Measurements from ENCODE around the gene VAV2.

Gene VAV2

DNA sequence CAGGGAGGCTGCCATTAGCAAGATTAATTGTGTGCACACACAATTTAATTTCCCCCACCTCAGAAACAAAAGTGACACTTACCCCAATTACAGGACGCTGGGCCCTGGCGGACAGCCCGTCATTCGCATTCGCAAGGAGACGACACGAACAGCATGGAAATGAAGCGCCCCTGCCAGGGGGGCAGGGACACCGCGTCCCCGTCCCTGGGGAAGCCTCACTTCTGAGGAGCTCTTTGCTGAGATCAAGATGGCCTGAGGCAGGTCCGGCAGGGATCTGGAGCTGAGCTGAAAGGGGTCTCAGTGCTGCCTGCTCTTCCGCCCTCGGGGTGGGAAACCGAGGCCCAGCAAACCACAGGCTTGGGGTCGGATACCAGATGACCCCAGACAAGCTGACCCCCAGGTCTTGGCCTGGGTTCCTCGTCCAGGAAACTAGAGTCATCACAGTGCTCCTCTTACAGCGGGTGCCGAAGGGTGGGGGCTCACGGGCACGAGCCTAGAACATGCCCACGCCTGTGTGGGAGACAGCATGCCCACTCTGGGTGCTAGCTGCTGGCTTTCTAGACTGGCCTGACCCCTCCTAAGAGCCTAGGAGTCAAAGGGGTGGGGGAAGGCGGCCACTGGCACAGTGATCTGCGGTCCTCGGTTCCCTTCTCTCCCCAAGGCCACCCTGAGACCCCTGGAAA, 103.2 kb downstream of the VAV2 start:
- DNase-seq, result no peak

DNA sequence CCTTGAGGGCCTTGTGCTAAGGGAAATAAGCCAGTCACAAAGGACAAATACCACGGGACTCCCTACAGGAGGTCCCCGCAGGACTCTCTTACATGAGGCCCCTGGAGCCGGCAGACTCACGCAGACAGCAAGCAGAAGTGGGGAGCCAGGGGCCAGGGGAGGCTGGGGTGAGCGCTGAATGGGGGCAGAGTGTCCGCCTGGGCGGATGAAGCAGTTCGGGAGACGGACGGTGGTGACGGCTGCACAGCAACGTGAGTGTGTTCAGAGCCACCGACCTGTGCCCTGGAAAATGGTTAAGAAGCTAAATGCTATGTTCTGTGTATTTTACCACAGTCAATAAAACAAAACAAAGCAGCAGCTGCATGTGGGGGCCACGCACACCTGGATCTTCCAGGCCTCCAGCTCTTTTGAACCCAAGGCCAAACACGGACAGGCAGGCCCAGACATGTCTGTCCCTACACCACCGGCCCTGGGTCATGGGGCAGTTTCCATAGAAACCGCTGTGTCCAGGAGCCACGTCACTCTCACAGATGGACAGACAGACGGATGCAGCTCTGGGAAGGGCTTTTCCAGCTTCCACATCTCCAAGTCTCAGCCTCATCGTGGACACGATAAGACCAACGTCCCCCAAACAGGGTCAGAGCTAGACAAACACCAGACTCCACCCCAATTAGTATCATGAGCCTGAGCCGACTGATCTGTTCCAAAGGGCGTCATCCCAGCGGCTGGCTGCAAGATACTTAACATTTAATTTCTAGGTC, 103.9 kb downstream of the VAV2 start:
- DNase-seq, result no peak

DNA sequence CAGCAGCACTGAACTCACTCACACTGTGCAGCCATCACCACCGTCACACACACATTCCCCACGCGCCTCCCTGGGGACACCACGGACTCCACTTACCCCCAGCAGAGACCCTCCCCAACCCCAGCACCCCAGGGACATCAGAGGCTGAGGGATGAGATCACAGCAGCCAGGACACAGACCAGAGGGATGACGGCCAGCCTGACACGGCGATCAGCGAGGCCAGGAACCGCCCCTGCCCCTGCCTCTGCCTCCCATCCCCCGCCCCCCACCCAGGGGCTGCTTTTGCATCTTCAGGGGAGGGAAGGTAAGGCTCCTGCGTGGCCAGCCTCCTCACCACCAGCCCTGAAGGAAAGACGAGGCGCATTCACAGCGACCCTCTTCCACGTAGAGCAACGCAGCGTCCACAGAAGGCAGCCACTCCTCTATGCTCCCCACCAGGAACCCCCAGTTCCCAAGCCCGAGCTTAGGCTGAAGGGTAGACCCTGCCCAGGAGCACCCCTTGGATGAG, 104.5 kb downstream of the VAV2 start:
- DNase-seq, result no peak

DNA sequence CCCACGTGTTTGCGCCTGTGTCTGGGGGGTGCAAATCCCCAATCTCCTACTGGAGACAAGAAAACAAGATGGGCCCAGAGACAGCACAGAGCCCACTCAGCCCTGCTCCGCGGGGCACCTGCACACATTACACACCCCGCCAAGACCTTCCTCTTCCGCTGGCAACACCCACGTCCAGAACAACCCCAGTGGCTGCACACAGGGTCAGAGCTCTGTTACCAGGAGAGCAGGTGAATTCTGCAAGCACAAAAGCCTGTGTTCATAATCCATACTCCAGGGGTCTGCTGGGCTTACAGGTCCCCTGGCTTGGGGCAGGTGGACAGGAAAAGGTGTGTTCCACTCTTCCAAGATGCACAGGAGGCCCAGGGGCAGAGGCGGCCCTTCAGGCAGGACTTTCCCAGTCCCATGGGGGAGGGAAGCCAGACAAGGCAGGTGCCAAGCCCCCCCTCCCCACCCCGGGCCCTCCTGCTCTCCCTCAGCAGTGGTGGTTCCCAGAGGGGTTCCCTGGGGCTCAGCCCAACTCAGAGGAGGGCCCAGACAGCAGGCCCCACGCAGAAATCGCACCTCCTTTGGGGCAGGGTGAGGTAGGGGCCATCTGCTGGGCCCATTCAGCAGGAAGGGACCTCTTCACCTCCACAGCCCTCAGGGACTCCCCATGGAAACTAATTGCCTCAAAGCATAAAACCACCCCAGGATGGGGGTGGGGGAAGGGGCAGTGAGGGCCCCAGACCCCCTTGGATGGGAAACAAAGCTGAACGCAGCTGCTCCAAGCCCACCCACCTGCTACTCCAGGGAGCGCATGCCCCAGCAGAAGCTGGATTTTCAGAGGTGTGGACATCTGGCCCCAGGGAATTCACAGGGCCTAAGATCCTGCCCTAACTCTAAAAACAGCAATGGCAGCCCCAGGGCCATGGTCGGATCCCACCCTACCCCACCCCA, 105.3 kb downstream of the VAV2 start:
- DNase-seq, result no peak

DNA sequence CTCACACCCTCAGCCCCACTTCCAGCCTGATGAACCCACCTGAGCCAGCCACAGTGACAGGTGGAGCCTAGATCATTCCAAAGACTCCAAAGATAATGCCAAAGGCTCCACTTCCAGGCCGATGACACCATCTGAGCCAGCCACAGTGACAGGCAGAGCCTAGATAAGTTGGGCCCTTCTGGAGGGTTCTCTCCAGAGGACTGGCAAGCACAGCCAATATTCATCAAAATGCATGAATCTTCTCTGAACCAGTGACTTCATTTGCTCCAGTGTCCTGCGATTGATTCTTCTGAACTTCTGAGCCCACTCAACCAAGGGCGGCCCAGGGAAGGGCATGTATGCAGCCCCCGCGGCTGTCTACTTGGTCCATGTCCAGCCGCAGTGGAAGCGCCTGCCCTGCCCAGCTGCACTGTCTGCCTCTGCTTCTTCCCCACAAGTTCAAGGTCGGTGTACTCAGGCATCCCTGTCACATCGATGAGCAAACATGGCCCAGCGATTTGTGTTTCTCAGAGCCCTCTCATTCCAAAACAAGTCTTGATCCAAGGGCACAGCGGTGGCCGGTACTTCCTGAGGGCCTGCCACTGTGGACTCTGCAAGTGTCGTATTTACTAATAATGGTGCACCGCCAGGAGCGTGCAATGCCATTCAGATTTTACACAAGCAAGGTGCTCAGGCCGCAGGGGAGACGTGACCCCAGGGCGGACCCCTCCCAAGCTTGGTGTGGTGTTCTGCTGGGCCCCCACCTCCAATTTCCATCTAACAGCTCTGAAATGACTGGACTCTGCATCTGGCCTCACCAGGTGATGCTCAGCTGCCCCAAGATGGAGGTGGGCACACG, 107.0 kb downstream of the VAV2 start:
- no peak for DNase-seq

DNA sequence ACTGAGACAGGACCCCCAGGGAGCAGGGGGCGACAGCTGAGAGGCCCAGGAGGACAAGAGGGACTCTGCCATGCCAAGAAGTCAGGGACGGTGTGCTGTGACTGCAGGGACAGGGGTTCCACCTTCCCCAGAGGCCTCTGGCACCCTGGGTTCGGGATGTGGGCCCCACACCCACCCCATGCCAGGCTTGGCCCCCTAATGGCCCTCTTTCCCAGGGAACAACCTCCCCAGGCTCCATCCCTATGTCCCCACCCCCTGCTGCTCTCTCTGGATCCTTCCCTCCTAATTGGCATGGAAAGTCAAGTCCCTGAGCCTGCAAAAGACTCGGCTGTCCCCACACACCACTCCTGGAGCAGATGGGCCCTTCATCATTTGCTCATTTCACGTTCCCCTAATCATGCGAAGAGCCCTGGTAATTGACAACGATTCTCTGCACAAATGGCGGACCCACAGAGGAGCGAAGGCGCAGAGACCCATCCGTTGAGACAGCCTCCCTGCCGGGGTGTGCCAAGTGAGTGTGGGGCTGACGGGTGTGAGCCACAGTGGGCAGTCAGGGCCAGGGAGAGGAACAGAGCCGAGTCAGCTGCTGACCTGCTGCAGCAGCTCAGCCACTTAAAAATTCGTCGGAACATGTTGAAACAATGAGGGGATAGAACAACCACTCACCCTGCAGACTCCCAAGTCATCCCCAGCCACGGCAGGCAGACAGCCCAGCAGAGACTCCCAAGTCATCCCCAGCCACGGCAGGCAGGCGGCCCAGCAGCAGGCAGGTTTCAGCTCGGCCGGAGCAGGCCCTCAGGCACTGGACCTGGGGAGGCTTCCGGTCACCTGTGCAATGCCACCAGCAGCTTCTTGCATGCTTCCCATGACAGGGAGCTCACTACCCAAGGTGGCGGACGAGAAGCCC, 109.0 kb downstream of the VAV2 start:
- no peak for DNase-seq

DNA sequence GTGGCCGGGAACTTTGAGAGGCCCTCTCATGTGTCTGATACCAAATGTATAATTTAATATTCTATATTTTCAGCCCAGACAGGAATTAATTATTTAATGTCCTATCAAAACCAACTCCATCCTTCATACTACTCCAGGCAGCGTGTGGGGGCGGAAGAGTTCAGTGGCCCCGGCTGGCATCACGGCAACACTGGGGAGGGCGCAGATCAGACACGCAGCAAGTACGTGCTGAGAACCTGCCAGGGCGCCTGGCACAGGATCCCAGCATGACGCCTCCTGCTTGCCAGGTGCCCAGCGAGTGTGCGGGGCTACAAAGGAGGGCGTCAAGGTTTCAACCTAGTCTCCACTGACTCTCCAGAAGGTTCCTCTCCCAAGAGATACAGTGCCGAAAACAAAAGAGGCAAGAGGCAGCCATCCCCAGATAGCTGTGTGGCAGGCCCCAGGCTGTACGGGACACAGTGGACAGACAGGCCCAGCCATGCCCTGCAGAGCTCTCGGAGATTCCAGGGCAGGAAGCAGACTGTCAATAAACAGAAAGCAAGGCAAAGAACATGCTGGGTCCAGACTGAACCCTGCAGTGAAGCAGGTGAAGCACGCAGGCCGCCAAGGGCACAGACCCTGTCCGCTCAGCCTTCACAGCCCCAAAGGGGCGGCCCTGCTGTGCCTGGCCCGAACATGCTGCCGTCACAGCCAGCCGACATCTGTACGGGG, 110.3 kb downstream of the VAV2 start:
- DNase-seq, result no peak

DNA sequence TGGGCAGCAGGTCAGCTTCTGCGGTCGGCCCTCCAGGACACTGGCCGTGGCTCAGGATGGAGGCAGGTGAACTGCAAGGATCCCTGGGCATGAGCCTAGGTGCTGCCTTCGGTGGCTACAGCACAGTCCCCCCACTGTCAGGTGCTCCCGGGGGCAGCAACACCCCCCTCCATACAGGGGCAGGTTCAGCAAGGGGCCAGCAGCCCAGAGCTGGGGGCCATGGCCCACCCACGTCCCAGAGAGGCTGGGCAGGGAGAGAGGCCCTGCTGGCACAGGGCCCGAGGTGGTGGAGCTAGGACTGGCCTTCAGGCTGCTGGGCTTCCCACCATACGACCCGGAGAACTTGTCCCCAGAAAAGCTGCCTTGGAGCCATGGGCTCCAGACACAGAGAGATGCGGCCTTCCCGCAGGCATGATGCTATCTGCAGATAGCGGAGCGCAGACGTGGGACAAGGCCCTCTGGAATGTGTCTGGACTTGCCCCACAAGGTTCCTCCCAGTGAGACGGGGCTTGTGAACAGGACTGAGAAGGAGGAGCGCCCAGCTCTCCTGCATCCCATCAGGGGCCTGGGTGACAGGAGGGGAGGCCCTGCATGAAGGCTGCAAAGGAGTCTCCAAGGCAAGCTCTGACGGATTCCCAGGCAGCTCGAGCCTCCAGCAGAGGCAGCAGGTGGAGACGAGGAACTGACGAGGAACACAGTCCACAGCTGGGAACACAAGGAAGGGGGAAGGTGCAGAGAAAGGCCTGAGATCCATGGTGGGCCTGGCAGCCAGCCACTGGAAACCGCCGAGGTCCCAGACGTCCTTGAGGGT, 111.1 kb downstream of the VAV2 start:
- DNase-seq, result no peak

DNA sequence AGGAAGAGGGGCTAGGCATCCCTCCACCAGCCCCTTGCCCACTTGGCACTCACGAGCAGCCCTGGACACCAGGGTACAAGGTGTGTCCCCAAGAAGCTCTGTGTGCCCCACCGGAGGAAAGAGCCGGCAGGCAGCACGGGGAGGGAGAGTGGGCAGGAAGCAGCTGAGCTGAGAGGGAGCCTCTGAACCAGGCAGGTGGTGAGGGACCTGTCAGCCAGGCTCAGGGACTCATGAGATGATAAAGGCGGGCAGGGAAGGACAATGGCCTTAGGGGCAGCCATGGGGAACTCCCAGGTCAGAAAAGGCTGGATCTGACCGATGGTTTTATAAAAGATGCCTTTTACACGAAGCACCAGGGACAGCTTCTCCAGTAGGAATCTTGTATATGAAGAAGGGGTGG, 112.0 kb downstream of the VAV2 start:
- no peak for DNase-seq

DNA sequence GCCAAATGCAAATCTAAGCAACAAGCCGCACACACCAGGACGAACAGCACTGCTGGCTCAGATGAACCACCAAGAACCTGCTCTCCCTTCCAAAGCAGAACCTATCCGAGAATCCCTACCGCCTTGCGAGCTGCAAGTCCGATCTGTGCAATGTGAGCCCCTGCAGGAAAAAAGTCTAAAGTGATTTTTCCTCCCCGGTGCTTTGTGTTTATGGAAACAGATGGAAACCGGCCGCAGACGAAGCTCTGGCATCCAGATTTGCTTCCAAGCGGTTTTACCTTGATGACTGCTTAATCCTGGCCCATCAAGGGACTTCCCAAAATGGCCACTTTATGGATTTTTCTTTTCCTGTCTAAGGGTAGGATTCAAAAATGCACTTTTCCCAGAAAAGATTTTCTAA, 112.5 kb downstream of the VAV2 start:
- DNase-seq, result no peak

DNA sequence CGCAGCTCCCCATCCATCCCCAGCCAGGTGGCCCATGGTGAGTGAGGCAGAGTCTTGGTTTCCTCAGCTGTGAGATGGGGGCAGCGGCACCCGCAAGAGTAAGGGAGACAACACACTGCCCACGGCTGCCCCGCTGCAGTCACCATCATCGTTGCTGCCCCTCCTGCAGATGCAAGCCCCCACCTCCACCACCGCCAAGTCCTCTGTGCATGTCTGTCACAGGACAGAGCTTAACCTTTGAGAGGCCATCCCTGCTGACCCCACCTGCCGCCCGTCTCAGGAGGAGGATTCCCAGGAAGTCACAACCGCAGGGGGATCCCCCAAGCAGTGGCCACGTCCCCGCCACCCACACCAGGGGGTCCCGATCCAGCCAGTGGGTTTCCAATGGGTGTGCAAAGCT, 113.7 kb downstream of the VAV2 start:
- DNase-seq, result no peak

DNA sequence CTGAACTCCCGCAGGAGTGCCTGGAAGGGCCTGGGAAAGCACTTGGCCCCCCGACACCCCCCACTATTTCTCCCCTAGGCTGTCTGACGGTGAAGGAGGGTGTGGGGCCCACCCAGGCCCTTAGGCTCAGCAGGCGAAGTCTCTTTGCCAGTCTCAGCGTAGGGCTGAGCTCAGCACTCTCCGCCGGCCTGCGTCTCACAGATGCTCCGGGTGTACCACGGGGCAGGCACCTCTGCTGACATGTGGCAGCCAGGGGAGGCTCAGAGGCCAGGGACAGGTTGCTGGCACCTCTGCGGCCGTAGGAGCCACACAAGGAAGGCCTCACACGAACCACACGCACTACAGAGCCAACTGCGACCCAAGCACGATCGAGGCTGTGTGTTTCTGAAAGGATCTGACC, 114.2 kb downstream of the VAV2 start:
- DNase-seq, result no peak

DNA sequence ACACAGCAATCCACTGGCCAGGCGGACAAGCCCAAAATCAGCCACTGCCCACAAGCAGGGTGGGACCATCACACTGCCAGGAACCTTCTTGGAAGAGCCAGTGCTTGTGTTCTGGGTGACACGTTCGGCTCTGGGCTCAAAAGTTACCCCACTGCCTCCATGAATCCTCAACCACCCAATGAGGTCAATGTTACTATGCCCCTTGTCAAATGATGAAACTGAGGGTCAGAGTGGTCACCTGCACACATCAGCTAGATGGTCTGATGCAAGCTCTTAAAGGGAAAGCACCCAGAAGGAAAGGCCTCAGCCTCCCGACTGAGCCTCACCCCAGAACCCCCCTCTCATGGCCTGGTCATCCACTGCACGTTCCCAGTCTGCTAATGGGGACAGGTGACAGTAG, 114.8 kb downstream of the VAV2 start:
- no peak for DNase-seq

DNA sequence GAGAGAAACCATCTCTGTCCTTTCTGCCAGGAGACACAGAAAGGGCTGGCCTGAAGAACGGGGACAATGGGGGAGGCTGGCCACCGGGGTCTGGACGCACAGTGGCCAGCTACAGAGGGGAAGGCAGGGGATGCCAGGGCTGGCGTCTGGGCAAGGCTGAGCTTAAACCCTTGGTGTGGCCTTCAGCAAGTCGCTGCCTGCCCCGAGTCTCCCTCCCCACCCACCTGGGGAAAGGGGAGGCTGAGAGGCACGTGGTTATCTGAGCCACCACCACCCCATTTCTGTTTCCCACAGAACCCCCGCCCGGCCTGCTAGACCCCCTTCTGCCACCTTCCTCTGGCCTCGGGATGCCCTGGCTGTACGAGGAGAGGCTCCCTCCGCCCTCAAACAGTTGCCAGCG, 115.3 kb downstream of the VAV2 start:
- DNase-seq, result no peak

DNA sequence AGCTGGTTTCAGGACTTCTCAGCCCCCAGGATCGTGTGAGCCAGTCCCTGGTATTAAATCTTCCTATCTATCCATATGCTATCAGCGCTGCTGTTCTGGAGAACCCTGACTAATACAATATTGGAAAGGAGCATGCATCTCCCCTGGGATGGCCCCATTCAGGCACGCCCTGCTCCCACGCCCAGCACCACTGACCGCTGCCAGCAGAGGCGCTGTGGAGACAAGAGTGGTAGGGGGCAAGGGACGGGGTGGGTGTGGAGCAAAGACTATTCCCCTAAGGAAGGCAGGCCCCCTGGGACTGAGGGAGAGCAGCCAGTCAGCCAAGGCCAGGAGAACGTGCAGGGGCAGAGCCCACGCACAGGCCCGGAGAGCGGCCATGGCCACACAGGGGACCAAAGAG, 116.0 kb downstream of the VAV2 start:
- DNase-seq, result no peak

DNA sequence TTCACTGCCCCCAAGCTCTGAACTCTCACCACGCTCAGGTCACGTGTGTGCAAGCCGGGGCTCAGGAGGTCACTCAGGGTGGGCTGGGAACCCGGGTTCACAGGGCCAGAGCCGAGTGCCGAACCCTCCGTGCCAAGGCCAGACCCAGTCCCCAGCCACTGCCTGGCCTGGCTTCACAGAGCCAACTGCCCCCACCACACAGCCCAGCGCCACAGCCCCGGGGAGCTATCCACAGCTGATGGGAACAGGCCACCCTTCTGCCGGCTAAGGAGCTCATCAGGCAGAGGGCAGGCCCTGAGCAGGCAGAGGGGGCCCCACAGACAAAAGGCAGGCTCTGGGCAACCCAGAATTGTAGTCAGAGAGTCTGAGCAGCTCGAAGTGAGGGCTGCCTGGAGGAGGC, 117.0 kb downstream of the VAV2 start:
- no peak for DNase-seq

DNA sequence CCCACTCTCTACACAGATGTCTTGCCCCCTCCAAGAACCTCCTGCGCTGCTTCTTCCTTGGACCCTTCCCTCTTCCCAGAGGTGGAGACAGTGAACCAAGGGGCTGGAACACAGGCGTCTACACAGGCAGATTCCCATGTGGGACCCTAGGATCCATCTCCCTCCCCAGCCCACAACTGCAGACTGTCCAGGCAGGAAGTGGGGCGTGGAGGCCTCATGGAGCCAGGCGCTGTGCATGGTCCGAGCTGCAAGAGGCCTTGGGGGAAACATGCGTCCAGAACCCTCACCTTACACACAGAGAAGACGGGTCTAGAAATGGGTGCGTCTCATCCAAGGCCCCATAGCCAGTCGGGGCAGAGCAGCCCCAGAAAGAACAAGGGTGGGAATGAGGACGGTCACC, 117.5 kb downstream of the VAV2 start:
- no peak for DNase-seq

DNA sequence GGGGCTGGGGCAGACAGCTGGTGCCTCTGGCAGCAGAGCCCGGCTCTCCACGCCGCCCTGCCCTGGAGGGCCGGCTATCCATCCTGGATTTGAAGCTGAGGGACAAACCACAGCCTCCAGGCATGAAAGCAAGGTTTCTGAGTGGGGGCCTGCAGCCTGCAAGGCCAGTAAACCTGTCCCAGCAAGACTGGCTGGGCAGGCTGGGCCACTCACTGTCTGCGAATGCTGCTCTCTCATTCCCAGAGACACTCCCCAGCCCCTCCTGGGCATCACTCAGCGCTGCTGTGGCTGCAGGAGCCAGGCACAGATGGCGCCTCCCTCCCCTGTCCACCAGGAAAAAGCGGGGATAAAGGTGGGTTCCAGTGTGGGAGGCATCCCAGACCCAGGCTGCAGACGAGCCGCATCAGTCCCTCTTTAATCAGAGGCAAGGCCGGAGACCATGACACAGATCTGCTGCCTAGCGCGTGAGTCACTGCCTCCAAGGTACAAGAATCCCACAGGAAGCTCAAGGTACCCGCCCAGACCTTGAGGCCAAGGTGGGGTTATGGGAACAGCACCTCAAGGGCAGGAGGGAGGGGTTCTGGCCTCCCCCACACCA, 118.0 kb downstream of the VAV2 start:
- no peak for DNase-seq

DNA sequence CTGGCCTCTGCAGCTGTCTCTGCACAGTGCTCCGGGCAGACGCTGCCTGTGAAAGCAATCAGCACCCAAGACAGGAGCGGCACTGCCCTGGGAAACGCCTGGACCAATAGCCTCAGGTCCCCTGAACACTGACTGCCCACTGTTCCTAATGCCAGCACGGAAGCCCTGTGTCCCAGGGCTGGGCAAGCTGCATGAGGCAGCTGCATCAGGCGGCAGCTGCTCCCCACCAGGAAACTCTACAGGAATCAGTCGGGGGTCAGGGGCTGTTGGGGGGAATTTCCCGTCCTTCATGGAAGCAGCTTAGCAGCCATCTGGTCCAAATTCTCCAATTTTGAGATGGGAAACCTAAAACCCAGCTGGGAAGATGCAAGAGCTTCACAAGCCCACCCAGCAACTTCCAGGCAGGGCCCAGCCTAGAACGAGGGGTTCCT, 118.6 kb downstream of the VAV2 start:
- no peak for DNase-seq

All from suppressor macrophage (primary cell).